H9 (cell line): ENCODE data around the gene HSPG2. TPM values are rescaled to one million over a fixed set of nuclear protein-coding genes. Genes with fewer than 3 reads are reported as not detected.

Experiments used
- DNase-seq: peaks from one replicate; pipeline ENCODE4 v3.0.0-alpha.2; 2017
- H2AFZ ChIP-seq: one replicate; pipeline ENCODE4 v1.6.1; 2013; ENCODE audit warnings: mild to moderate bottlenecking, low read length, control low read depth, moderate library complexity
- H2AK5ac ChIP-seq: 2 replicates; pipeline ENCODE4 v1.6.1; 2013; ENCODE audit warnings: low read length, control low read depth, mixed read lengths; ENCODE audit not compliant: insufficient read length
- H2BK120ac ChIP-seq: one replicate; pipeline ENCODE4 v1.6.1; 2013; ENCODE audit warnings: low read depth, mild to moderate bottlenecking, low read length, control low read depth, inconsistent platforms; ENCODE audit not compliant: poor library complexity, severe bottlenecking
- H2BK12ac ChIP-seq: 2 replicates; pipeline ENCODE4 v1.6.1; 2013; ENCODE audit warnings: low read length, control low read depth, mixed read lengths, low read depth; ENCODE audit not compliant: insufficient read length
- H2BK15ac ChIP-seq: 2 replicates; pipeline ENCODE4 v1.6.1; 2013; ENCODE audit warnings: low read depth, low read length, control low read depth
- H2BK20ac ChIP-seq: one replicate; pipeline ENCODE4 v1.6.1; 2013; ENCODE audit warnings: low read depth, mild to moderate bottlenecking, low read length, control low read depth, inconsistent platforms; ENCODE audit not compliant: poor library complexity, severe bottlenecking
- H2BK5ac ChIP-seq: 2 replicates; pipeline ENCODE4 v1.6.1; 2013; ENCODE audit warnings: low read length, control low read depth, mixed read lengths; ENCODE audit not compliant: insufficient read length
- H3K14ac ChIP-seq: 2 replicates; pipeline ENCODE4 v1.6.1; 2013; ENCODE audit warnings: low read length, control low read depth; ENCODE audit not compliant: insufficient read depth
- H3K18ac ChIP-seq: 2 replicates; pipeline ENCODE4 v1.6.1; 2013; ENCODE audit warnings: low read depth, mild to moderate bottlenecking, mixed read lengths, low read length, control low read depth; ENCODE audit not compliant: insufficient read length
- H3K23ac ChIP-seq: 2 replicates; pipeline ENCODE4 v1.6.1; 2013; ENCODE audit warnings: low read length, control low read depth, mixed read lengths, low read depth; ENCODE audit not compliant: insufficient read length
- H3K23me2 ChIP-seq: 2 replicates; pipeline ENCODE4 v1.6.1; 2013; ENCODE audit warnings: low read depth, mild to moderate bottlenecking, mixed read lengths, low read length, control low read depth; ENCODE audit not compliant: insufficient read length, poor library complexity, severe bottlenecking
- H3K27ac ChIP-seq: 2 replicates; pipeline ENCODE4 v1.5.1; 2013; ENCODE audit warnings: low read length, control low read depth, mixed read lengths, low read depth; ENCODE audit not compliant: insufficient read length
- H3K27me3 ChIP-seq: 2 replicates; pipeline ENCODE4 v1.6.1; 2013; ENCODE audit warnings: low read length, control low read depth, inconsistent platforms; ENCODE audit not compliant: insufficient read depth
- H3K4ac ChIP-seq: 2 replicates; pipeline ENCODE4 v1.6.1; 2013; ENCODE audit warnings: low read depth, mild to moderate bottlenecking, control low read depth, inconsistent platforms, low read length, moderate library complexity
- H3K4me1 ChIP-seq: 2 replicates; pipeline ENCODE4 v1.6.1; 2013; ENCODE audit warnings: low read length, control low read depth, inconsistent platforms; ENCODE audit not compliant: insufficient read depth
- H3K4me2 ChIP-seq: 2 replicates; pipeline ENCODE4 v1.6.1; 2013; ENCODE audit warnings: low read length, control low read depth, mixed read lengths; ENCODE audit not compliant: insufficient read length, insufficient read depth
- H3K56ac ChIP-seq: 2 replicates; pipeline ENCODE4 v1.6.1; 2013; ENCODE audit warnings: low read depth, mild to moderate bottlenecking, mixed read lengths, low read length, control low read depth; ENCODE audit not compliant: insufficient read length
- H3K79me1 ChIP-seq: 2 replicates; pipeline ENCODE4 v1.6.1; 2013; ENCODE audit warnings: low read depth, mild to moderate bottlenecking, moderate library complexity, low read length, control low read depth, inconsistent platforms; ENCODE audit not compliant: insufficient read depth, poor library complexity, severe bottlenecking
- H3K79me2 ChIP-seq: 2 replicates; pipeline ENCODE4 v1.6.1; 2013; ENCODE audit warnings: low read length, control low read depth, inconsistent platforms; ENCODE audit not compliant: insufficient read depth
- H3K9ac ChIP-seq: 2 replicates; pipeline ENCODE4 v1.6.1; 2013; ENCODE audit warnings: low read length, control low read depth, mixed read lengths; ENCODE audit not compliant: insufficient read length; ENCODE audit errors: extremely low read depth
- H3K9me3 ChIP-seq: one replicate; pipeline ENCODE4 v1.6.1; 2013; ENCODE audit warnings: low read depth, low read length, inconsistent platforms; ENCODE audit not compliant: control insufficient read depth
- H3T11ph ChIP-seq: one replicate; pipeline ENCODE4 v1.6.1; 2013; ENCODE audit warnings: mild to moderate bottlenecking, low read length, control low read depth, inconsistent platforms
- H4K20me1 ChIP-seq: one replicate; pipeline ENCODE4 v1.6.1; 2013; ENCODE audit not compliant: control insufficient read depth, insufficient read length, insufficient read depth
- H4K5ac ChIP-seq: 2 replicates; pipeline ENCODE4 v1.6.1; 2013; ENCODE audit warnings: low read depth, mild to moderate bottlenecking, mixed read lengths, low read length, control low read depth; ENCODE audit not compliant: insufficient read length
- H4K8ac ChIP-seq: replicated peaks from 2 replicates; pipeline ENCODE4 v1.6.1; 2013; ENCODE audit warnings: low read length, control low read depth, mixed read lengths, low read depth; ENCODE audit not compliant: insufficient read length
- H4K91ac ChIP-seq: 2 replicates; pipeline ENCODE4 v1.6.1; 2013; ENCODE audit warnings: low read depth, mild to moderate bottlenecking, moderate library complexity, mixed read lengths, low read length, control low read depth; ENCODE audit not compliant: insufficient read length
- H3K27ac Mint-ChIP-seq, 3 experiments: 2 replicates in 2 of 3; 3 replicates in 1 of 3; pipeline ENCODE4 v1.8.0; 2020 to 2021; ENCODE audit warnings: mixed read lengths in 3 of 3, mild to moderate bottlenecking in 1 of 3, moderate library complexity in 1 of 3
- H3K27me3 Mint-ChIP-seq: 2 replicates; pipeline ENCODE4 v1.8.0; 2021; ENCODE audit warnings: low read depth, mild to moderate bottlenecking, moderate library complexity, mixed read lengths
- H3K36me3 Mint-ChIP-seq, 3 experiments: 2 replicates in 2 of 3; 3 replicates in 1 of 3; pipeline ENCODE4 v1.8.0; 2020 to 2021; ENCODE audit warnings: low read depth in 3 of 3, mixed read lengths in 3 of 3; ENCODE audit not compliant: insufficient read depth in 1 of 3
- H3K4me1 Mint-ChIP-seq, 2 experiments: 2 replicates each; pipeline ENCODE4 v1.8.0; 2020; ENCODE audit warnings: mixed read lengths in 2 of 2
- H3K4me3 Mint-ChIP-seq, 2 experiments: 2 replicates in 1 of 2; 3 replicates in 1 of 2; pipeline ENCODE4 v1.8.0; 2020 to 2021; ENCODE audit warnings: mild to moderate bottlenecking in 2 of 2, mixed read lengths in 2 of 2, moderate library complexity in 1 of 2
- H3K9me3 Mint-ChIP-seq, 2 experiments: 2 replicates in 1 of 2; 3 replicates in 1 of 2; pipeline ENCODE4 v1.8.0; 2020; ENCODE audit warnings: mild to moderate bottlenecking in 2 of 2, mixed read lengths in 2 of 2, moderate library complexity in 1 of 2
- WGBS: extraction: QIAGEN DNeasy Blood & Tissue Kit; methylation state at CpG from one replicate; pipeline ENCODE4 v1.1.7; 2013; ENCODE audit warnings: missing lambda C conversion rate, low lambda C conversion rate, mixed read lengths; ENCODE audit not compliant: insufficient read length; ENCODE audit errors: extremely low coverage; 5-methylcytosine and 5-hydroxymethylcytosine counted together
- total RNA-seq: library from RNA; stranded (reverse); gene quantifications from 2 replicates; pipeline ENCODE4 v1.2.1, GENCODE V29; 2021
- TF ChIP-seq, protein P1 (sequence below): fragments of 200-600 bp; sonication (generic); conservative IDR thresholded peaks from 3 replicates; pipeline ENCODE4 v1.8.0; 2021; ENCODE audit warnings: antibody characterized with exemption, mild to moderate bottlenecking

Gene HSPG2
- total RNA-seq, 1 experiment from 2014 or later: 90.0 TPM

DNA sequence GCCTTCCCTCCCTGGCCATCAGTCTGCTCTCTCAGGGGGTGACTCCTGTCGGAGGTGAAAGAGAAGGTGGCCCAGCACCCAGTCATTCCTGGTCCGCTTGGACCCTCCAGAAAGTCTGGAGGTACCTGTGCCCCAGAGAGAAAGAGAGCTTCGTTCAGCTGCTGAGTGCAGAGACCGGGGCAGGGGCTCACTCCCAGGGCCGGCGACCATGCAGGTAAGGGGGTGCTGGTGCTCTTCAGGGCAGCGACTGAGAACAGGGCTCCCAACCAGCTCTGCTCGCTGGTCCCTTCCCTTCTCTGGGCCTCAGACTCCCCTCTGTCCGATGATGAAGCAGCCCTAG, 30.1 kb downstream of the HSPG2 start:
- TF ChIP-seq, protein P1, sequence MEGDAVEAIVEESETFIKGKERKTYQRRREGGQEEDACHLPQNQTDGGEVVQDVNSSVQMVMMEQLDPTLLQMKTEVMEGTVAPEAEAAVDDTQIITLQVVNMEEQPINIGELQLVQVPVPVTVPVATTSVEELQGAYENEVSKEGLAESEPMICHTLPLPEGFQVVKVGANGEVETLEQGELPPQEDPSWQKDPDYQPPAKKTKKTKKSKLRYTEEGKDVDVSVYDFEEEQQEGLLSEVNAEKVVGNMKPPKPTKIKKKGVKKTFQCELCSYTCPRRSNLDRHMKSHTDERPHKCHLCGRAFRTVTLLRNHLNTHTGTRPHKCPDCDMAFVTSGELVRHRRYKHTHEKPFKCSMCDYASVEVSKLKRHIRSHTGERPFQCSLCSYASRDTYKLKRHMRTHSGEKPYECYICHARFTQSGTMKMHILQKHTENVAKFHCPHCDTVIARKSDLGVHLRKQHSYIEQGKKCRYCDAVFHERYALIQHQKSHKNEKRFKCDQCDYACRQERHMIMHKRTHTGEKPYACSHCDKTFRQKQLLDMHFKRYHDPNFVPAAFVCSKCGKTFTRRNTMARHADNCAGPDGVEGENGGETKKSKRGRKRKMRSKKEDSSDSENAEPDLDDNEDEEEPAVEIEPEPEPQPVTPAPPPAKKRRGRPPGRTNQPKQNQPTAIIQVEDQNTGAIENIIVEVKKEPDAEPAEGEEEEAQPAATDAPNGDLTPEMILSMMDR: no peak
- no peak overlapping the region for H3K18ac ChIP-seq
- H3K79me2 ChIP-seq: no peaks in the 10 kb centered on the region
- no peak overlapping the region for H2BK12ac ChIP-seq
- H3K27ac ChIP-seq: no peak overlapping the region
- no peak overlapping the region for H3K4ac ChIP-seq
- peak overlapping the region in 1 of 3 experiments; percentile 22; a peak in 1 of 7 replicates for H3K27ac Mint-ChIP-seq
- H3K4me2 ChIP-seq: no peak overlapping the region
- H2AFZ ChIP-seq: no peak overlapping the region
- no peak overlapping the region for H4K91ac ChIP-seq
- H3K36me3 Mint-ChIP-seq: peaks cover 0 to 2% (median 0%) of the 10 kb centered on the region in 3 experiments; a peak in 3 of 7 replicates
- no peak overlapping the region for H2BK20ac ChIP-seq
- no peak overlapping the region; the same call in 1 of the 2 replicates for H3K14ac ChIP-seq
- DNase-seq: no peak
- no peak overlapping the region for H4K5ac ChIP-seq
- H3K23ac ChIP-seq: no peak overlapping the region
- H3K79me1 ChIP-seq: no peaks in the 10 kb centered on the region
- H3T11ph ChIP-seq: no peak overlapping the region
- no peak overlapping the region for H2BK15ac ChIP-seq
- WGBS: no CpG with 5 or more reads among the region's 9 CpGs
- H2BK120ac ChIP-seq: no peak overlapping the region
- no peak overlapping the region for H4K8ac ChIP-seq
- H3K56ac ChIP-seq: no peak overlapping the region
- H3K27me3 ChIP-seq: no peaks in the 10 kb centered on the region
- peaks cover 19 to 38% of the 10 kb centered on the region in 2 experiments for H3K4me1 Mint-ChIP-seq
- H3K9me3 Mint-ChIP-seq: no peaks in the 10 kb centered on the region
- H3K9ac ChIP-seq: no peak overlapping the region
- no peaks in the 10 kb centered on the region for H3K9me3 ChIP-seq
- no peaks in the 10 kb centered on the region for H3K27me3 Mint-ChIP-seq
- no peak overlapping the region for H2AK5ac ChIP-seq
- peaks cover 3% of the 10 kb centered on the region; the same call in 1 of the 2 replicates for H3K4me1 ChIP-seq
- H4K20me1 ChIP-seq: no peaks in the 10 kb centered on the region
- no peak overlapping the region for H2BK5ac ChIP-seq
- no peak overlapping the region for H3K4me3 Mint-ChIP-seq
- H3K23me2 ChIP-seq: no peaks in the 10 kb centered on the region
